ENCODE data around the gene PTPRT.

Gene PTPRT

GRCh38 chr20:43007525-43007924 is 182.2 kb downstream of the PTPRT start:
- TF ChIP-seq ZNF274 (IDR thresholded peaks at IDR 0.05; ENCODE audit: low read depth, low read length), result no peak
- H3K4me3 ChIP-seq (ENCODE audit: low read length), result no peak overlapping the region

- no peak for TF ChIP-seq ZNF274 (IDR thresholded peaks at IDR 0.05; ENCODE audit: low read depth, low read length)
- H3K4me3 ChIP-seq (ENCODE audit: low read length), result no peak overlapping the region
These were observed 182.9 kb downstream of the PTPRT start for GRCh38 chr20:43006651-43007375.

- no peak overlapping the region for H3K4me3 ChIP-seq (ENCODE audit: low read length)
- TF ChIP-seq ZNF274 (IDR thresholded peaks at IDR 0.05; ENCODE audit: low read depth, low read length), result no peak
These were observed 186.3 kb downstream of the PTPRT start for GRCh38 chr20:43003318-43003944.

DNA sequence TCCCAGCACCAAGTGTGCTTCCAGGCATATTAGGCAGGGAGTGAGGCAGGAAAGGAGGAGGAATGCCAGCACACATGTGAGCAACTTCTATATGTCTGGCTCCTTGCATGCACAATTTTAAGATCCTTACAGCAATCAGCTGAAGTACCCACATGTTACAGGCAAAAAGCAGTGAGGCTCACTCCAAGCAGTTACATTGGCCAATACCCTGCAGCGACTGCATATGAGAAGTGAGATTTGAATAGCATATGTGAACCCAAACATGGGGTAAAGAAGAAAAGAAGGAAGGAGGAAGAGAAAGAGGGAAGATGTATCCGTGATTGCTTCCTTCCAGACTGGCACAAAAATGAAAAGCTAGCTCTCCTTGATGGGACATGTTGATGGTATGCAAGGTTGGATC is 193.6 kb downstream of the PTPRT start:
- no peak overlapping the region for H3K4me3 ChIP-seq (ENCODE audit: low read length)
- TF ChIP-seq ZNF274 (IDR thresholded peaks at IDR 0.05; ENCODE audit: low read depth, low read length), result no peak

GRCh38 chr20:42988319-42988718 is 201.4 kb downstream of the PTPRT start:
- no peak for TF ChIP-seq ZNF274 (IDR thresholded peaks at IDR 0.05; ENCODE audit: low read depth, low read length)
- no peak overlapping the region for H3K4me3 ChIP-seq (ENCODE audit: low read length)

DNA sequence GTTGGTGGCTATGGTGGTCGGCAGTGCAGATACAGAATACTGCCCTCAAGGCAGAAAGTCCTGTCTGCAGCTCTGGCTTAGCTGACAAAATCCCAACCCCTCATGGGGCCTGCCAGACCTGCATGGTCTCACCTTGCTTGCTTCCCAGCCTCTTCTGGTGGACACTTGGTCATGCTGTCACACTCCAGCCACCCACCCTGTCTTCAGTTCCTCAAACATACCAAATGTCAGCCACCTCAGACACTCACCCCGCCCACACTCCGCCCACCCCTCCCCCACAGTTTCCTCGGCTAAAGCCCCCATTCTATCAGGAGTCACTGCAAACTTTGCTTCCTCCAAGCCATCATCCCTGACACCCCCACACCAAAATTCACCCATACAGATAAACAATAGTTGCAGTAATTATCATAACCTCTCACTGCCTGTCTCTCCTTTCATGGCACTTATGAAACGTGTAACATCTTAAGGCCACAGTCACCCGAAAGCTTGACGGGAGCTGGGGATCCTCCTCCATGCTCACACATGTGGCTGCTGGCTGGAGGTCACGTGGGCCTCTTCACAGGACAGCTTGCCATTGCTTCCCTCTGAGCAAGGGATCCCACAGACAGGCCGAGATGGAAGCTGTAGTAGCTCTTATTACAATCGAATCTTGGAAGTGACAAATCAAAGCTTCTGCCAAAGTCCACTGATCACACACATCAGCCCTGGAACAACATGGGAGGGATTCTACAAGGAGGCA is 202.2 kb downstream of the PTPRT start:
- H3K4me3 ChIP-seq (ENCODE audit: low read length), result no peak overlapping the region
- TF ChIP-seq ZNF274 (IDR thresholded peaks at IDR 0.05; ENCODE audit: low read depth, low read length), result no peak

- H3K4me3 ChIP-seq (ENCODE audit: low read length), result no peak overlapping the region
These were observed 203.4 kb downstream of the PTPRT start for GRCh38 chr20:42986143-42986773.

DNA sequence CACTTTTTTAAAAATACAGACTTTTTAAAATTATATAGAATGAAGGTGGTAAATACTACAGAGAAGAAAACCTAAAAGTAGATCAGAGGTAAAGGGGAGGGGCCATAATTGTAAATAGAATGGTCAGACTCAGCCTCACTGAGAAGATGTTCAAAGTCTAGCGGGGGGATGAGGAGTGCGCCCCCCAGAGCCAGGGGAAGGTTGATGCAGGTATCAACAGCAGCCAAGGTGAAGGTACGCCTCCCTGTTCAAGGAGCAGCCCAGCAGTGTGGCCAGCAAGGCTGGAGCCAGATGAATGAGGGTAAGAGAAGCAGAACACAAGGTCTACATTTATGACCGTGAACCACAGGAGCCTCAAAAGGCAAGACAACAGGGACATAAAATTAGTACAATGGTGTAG is 204.1 kb downstream of the PTPRT start:
- no peak overlapping the region for H3K4me3 ChIP-seq (ENCODE audit: low read length)
- TF ChIP-seq ZNF274 (IDR thresholded peaks at IDR 0.05; ENCODE audit: low read depth, low read length), result no peak

More at GRCh38 chr20:42986143-42986773, 203.4 kb downstream of the PTPRT start:
- TF ChIP-seq ZNF274 (IDR thresholded peaks at IDR 0.05; ENCODE audit: low read depth, low read length), result no peak

- TF ChIP-seq ZNF274 (IDR thresholded peaks at IDR 0.05; ENCODE audit: low read depth, low read length), result no peak
- no peak overlapping the region for H3K4me3 ChIP-seq (ENCODE audit: low read length)
These were observed 207.5 kb downstream of the PTPRT start for GRCh38 chr20:42982218-42982617.

- H3K4me3 ChIP-seq (ENCODE audit: low read length), result no peak overlapping the region
- no peak for TF ChIP-seq ZNF274 (IDR thresholded peaks at IDR 0.05; ENCODE audit: low read depth, low read length)
These were observed 208.5 kb downstream of the PTPRT start for GRCh38 chr20:42981253-42981652.

DNA sequence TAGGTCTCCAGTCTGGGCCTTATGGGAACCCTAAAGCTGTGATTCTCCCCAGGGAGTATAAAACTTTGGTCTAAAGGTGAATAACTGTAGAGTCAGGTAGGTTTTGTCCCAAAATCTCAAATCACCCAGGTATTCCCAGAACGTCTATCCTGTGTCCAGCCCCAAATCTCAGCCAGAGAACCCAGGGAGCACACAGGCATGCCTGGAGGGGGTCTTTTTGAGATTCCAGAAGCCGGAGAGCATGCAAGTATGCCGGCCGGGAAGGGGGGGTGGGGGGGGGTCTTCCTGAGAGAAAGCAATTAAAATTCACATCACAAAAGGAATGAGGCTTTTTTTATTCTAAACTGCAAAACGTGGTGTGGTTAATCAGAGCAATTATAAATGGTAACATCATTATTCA is 210.0 kb downstream of the PTPRT start:
- no peak overlapping the region for H3K4me3 ChIP-seq (ENCODE audit: low read length)
- no peak for TF ChIP-seq ZNF274 (IDR thresholded peaks at IDR 0.05; ENCODE audit: low read depth, low read length)

DNA sequence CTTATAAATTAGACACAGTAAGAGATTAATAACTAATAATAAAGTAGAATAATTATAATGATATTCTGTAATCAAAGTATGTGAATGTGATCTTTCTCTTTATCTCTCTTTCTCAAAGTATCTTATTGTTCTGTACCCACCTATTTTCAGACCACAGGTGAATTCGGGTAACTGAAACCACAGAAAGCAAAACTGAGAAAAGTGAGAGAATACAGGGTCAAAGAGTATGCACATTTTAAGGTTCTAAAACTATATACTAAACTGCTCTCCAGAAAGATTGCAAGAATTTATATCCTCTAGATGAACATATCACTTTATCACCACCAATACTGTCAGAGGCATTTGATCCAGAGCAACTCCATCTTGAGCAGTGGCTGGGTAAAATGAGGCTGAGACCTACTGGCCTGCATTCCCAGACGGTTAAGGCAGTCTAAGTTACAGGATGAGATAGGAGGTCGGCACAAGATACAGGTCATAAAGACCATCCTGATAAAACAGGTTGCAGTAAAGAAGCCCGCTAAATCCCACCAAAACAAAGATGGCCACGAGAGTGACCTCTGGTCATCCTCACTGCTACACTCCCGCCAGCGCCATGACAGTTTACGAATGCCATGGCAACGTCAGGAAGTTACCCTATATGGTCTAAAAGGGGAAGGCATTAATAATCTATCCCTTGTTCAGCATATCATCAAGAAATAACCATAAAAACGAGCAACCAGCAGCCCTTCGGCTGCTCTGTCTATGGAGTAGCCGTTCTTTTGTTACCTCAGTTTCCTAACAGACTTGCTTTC is 211.3 kb downstream of the PTPRT start:
- TF ChIP-seq ZNF274 (IDR thresholded peaks at IDR 0.05; ENCODE audit: low read depth, low read length), result no peak
- no peak overlapping the region for H3K4me3 ChIP-seq (ENCODE audit: low read length)

DNA sequence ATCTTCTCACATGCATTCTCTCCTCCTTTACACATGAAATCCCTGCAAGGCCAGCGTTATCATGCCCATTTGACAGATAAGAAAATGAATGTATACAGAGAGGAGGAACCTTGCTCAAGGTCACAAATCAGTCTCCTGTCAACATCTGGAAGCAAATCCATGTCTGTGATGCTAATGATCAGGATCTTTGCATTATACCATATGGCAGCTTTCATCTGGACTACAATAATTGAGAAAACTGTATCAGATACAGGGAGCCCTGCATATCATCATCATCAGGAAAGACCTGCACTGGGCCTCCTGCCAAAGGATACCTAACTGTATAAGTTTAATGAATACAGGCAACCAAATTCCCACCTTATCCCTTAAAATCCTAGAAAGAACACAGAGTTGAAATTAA is 213.7 kb downstream of the PTPRT start:
- TF ChIP-seq ZNF274 (IDR thresholded peaks at IDR 0.05; ENCODE audit: low read depth, low read length), result no peak

DNA sequence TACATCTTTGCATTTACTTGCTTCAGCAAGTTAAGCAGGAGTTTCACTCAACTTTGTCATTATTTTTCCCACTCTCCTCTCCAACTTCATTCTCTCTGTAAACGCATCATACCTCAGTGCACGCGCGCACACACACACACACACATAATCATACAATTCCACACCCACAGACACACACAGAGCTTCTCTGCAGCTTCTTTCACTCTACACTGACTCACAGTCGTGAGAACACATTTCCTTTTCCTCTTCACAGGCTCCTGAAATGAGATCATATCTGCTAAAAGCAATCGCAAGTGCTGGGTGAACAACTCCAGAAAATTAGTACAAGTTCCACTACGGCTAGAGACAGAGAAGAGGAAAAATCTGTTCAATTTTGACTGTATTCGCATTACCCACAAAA is 215.4 kb downstream of the PTPRT start:
- no peak overlapping the region for H3K4me3 ChIP-seq (ENCODE audit: low read length)
- no peak for TF ChIP-seq ZNF274 (IDR thresholded peaks at IDR 0.05; ENCODE audit: low read depth, low read length)

More for the DNA sequence above, 213.7 kb downstream of the PTPRT start:
- H3K4me3 ChIP-seq (ENCODE audit: low read length), result no peak overlapping the region
